GM19438 (cell line): ENCODE data around the gene PRKN.

Source experiments
- ATAC-seq: cut with Tn5 transposase; IDR thresholded peaks from one replicate; pipeline ENCODE4 v1.9.1; 2021; ENCODE audit warnings: low read depth; ENCODE audit not compliant: unreplicated experiment

The PRKN gene

GRCh38 chr6:162217058-162217457 is 510.5 kb downstream of the PRKN start:
- no peak for ATAC-seq

GRCh38 chr6:162211777-162212176 is 515.8 kb downstream of the PRKN start:
- ATAC-seq: no peak

- no peak for ATAC-seq
Measured at GRCh38 chr6:162211022-162211421, 516.5 kb downstream of the PRKN start.

GRCh38 chr6:162203287-162203686 is 524.3 kb downstream of the PRKN start:
- no peak for ATAC-seq

- ATAC-seq: no peak
Measured at GRCh38 chr6:162200945-162201690, 526.4 kb downstream of the PRKN start.

- ATAC-seq: no peak
Measured at GRCh38 chr6:162200041-162200440, 527.5 kb downstream of the PRKN start.

GRCh38 chr6:162198925-162199324 is 528.6 kb downstream of the PRKN start:
- ATAC-seq: no peak

- no peak for ATAC-seq
Measured at GRCh38 chr6:162198076-162198475, 529.5 kb downstream of the PRKN start.

- no peak for ATAC-seq
Measured at GRCh38 chr6:162195441-162195840, 532.1 kb downstream of the PRKN start.

- ATAC-seq: no peak
Measured at GRCh38 chr6:162190981-162191380, 536.6 kb downstream of the PRKN start.

GRCh38 chr6:162187168-162187935 is 540.2 kb downstream of the PRKN start:
- ATAC-seq: no peak

GRCh38 chr6:162184465-162184864 is 543.1 kb downstream of the PRKN start:
- no peak for ATAC-seq

- ATAC-seq: no peak
Measured at GRCh38 chr6:162181741-162182401, 545.7 kb downstream of the PRKN start.

- ATAC-seq: no peak
Measured at GRCh38 chr6:162181111-162181510, 546.5 kb downstream of the PRKN start.

GRCh38 chr6:162179196-162179951 is 548.2 kb downstream of the PRKN start:
- no peak for ATAC-seq

GRCh38 chr6:162178666-162179065 is 548.9 kb downstream of the PRKN start:
- no peak for ATAC-seq

- ATAC-seq: no peak
Measured at GRCh38 chr6:162178266-162178665, 549.3 kb downstream of the PRKN start.

GRCh38 chr6:162177746-162178145 is 549.8 kb downstream of the PRKN start:
- ATAC-seq: no peak

GRCh38 chr6:162173466-162173865 is 554.1 kb downstream of the PRKN start:
- no peak for ATAC-seq

GRCh38 chr6:162165479-162165878 is 562.1 kb downstream of the PRKN start:
- no peak for ATAC-seq
